Measurements from ENCODE around the gene FGF12.

- no peak for TF ChIP-seq EP300 (IDR thresholded peaks at IDR 0.05; ENCODE audit: low read depth in 2 of 2, low read length in 2 of 2)
- no peak for TF ChIP-seq EP300 (CRISPR knock-in tag; IDR thresholded peaks at IDR 0.05; ENCODE audit: borderline replicate concordance)
- no peak for TF ChIP-seq ZNF407 (CRISPR knock-in tag; IDR thresholded peaks at IDR 0.05; ENCODE audit: not compliant biosample characterization)
- no peak for TF ChIP-seq BRCA1 (CRISPR knock-in tag; IDR thresholded peaks at IDR 0.05)
Measured at GRCh38 chr3:192258721-192259120, 468.6 kb downstream of the FGF12 start.

All from HepG2 (cell line).